Measurements from ENCODE around the gene ZDHHC14.

The ZDHHC14 gene

DNA sequence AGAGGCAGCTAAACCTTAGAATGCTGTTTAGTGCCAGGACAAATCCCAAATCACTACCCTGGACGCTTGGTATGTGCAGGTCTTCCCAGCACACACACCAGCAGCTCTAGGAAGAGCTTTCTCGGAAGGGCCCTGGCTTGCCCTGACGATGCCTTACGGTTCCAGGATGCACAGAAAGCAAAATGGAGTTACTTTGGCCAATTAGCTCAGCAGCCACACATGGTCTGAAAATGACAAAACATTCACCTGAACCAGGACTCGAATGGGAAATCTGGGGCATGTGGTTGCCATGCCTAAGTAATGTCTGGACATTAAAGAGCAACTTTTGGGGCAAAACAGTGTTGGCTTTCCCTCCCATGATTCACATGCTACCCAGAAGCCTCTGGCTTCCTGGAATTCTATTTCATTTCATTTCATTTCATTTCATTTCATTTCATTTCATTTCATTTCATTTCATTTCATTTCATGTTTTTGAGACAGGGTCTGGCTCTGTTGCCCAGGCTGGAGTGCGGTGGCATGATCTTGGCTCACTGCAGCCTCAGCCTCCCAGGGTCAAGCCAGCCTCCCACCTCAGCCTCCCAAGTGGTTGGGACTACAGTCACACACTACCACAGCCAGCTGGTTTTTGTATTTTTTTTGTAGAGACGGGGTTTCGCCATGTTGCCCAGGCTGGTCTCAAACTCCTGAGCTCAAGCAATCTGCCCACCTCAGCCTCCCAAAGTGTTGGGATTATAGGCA lies 153.3 kb downstream of the ZDHHC14 start:
- DNase-seq (ENCODE audit: low read depth), result no peak

DNA sequence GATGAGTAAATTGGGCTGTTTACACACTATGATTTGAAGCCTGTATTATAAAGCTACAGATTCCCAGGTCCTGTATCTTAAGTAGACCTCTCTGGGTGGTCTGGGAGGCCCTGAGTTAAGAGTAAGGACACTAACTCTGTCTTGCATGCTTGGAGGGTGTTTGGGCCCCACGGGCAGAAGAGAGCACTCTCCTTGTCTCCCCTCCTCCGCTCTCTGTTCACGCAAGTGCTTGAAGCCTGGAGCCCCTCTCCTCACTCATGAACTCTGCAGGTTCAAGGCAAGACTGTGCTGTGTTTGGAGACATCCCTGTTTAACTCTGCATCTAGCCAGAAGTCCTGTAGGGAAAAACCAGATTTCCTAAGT lies 154.0 kb downstream of the ZDHHC14 start:
- DNase-seq (ENCODE audit: low read depth), result no peak

DNA sequence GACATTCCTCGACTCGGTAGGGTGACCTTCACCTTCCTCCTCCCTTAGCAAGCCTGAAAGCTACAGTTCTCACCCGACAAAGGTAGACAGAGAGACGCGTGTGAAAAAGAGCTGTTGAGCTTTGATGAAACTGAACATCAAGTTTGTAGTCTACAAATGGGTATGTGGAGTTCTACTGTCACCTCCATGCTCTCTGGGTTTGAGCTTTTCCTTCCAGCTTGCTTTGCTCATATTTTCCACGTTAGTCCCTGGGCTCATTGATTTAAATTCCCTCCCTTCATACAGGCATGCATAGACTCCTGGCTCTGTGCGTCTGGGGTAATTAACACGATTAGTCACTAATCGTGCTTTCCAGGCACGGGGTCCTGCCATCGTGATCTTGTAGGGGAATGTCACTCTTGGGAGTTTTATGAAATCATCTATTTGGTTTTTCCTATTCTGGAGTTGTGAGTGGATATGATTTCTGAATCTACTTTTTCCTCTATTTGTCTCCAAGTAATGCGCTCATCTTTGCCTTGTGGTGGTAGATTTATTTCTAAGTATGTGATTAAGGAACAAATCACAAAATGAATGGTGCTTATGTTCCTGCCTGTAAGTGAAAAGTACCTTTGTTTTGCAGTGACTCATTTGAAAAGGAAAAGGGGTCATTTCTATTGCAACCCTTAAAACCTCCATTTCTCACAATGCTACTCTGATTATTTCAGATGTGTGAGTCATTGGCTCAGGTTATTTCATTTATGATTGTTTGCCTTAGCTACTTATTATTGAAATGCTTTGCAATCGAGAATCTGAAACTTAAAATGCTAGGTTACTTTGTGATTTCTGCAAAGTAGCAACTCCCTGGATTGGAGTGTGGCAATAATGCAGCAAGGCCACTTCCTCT lies 154.6 kb downstream of the ZDHHC14 start:
- peak; percentile 67 for DNase-seq (ENCODE audit: low read depth)

DNA sequence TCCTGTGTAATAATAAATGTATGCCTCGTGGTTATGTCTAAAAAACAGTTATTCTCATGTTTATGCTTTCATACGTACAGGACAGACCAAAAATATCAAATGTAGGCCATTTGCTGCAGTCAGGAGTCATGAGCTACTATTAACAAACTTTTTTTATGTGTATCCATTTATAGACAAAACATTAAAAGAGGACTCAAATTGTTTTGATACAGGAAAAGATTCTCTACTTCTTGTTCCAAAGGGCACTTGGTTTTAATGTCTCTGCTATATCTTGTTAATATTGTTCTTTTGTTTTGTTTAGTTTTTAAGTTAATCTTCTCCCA lies 155.2 kb downstream of the ZDHHC14 start:
- no peak for DNase-seq (ENCODE audit: low read depth)

DNA sequence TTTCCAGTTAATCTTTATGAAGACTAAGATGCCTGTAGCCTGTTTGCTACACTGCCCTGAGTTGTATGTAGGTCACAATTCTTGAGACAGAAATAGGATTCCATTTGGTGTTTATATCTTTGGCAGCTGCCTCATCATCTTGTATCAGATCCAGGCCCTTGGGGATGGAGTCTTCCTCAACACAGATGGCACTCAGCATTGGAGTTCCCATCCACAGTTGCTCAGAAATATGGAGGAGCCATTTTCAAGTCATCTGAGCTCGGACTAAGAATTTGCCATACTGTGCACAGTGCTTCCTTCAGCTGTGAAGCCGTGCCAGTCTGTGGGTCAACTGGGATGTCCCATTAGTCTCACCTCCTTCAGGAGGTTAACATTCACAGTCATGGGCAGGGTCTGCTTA lies 156.6 kb downstream of the ZDHHC14 start:
- DNase-seq (ENCODE audit: low read depth), result no peak

DNA sequence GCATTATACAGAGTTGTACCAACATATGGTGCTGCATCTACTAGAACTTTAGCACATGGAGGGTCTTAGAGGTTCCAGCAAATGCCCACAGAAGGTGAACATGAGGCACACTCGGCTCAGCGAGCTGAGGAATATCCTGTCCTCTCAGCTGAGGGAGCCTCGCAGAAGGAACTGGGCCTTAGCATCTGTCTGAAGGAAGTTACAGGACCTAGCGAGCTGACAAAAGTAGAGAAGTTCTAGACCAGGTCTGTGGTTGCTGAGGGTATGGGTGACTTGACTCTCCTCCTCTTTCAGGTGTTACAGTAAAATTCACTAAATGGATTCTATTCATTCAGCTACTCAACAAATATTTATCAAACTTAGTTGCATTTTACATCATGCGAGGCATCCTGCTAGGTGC lies 157.2 kb downstream of the ZDHHC14 start:
- DNase-seq (ENCODE audit: low read depth), result no peak

DNA sequence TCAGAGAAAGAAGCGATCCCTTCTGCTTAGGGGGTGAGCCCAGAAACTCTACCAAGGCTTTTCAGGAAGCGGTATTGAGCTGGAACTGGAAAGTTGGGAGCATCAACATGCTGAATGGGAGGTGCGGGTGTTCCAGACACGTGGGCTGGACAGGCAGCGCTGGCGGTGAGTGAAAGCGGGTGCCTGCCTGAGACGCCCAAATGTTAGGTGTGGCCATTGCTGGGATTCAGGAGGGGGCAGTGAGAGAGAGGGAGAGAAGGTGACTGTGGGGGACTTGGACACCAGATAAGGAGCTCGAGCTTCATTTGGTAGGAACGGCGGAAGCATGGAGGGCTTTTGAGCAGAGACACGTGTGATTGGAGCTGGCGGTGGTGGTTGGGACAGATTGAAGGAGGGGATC lies 157.7 kb downstream of the ZDHHC14 start:
- no peak for DNase-seq (ENCODE audit: low read depth)

DNA sequence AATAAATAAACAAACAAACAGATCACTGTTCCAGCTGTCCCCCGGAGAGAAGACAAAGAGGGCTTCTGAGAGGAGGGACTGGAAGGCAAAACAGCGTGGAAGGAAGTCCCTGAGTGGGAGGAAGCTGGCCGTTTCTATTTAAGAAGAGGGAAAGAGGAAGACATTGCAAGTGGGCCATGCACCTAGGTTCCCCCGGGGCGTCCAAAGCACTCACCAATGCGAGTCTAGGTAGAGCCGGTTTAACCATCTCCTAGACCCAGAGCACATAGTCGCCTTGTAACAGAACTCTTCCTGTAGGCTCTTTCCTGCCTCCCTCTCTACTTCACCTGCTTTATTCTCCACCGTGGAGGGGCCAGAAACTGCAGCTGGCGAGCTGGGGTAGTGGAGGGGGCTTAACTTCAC lies 158.4 kb downstream of the ZDHHC14 start:
- DNase-seq (ENCODE audit: low read depth), result no peak

DNA sequence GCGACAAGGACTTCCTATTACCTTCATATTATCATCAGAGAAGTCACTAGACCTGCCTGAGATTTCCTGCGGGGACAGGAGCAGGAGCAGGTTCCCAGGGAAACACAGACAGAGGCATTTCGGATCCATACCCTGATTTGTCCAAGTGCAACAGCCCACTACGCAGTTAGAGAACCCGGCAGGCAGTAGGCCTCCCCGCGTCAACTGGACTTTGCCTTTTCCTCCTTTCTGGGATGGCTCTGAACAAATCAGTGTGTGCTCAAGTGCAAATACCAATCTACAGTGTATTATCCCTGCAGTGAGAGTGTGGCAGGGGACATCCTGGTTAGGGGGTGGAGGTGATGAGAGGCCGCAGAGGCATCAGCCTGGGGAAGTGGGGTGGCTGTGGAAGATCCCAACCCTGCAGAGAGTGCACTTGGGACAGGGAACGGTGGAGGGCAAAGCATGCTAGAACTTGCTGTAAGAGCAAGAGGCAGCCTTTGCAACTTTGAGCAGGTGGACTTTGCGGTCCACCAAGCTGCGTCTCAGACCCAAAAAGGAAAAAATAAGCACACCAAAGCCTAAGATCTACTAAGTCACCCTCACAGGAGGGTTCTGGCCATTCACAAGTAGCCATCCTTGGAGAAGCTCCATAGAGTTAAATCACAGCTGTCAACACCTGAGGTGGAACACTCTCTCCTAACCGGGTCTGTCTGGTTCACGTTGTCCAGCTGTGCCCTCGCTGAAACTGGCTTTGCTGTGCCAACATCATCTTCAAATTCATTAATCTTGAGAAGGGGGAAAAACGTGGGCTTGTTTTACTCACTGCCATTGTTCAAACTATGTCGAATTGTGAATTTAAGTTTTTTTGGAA lies 159.1 kb downstream of the ZDHHC14 start:
- DNase-seq (ENCODE audit: low read depth), result no peak

DNA sequence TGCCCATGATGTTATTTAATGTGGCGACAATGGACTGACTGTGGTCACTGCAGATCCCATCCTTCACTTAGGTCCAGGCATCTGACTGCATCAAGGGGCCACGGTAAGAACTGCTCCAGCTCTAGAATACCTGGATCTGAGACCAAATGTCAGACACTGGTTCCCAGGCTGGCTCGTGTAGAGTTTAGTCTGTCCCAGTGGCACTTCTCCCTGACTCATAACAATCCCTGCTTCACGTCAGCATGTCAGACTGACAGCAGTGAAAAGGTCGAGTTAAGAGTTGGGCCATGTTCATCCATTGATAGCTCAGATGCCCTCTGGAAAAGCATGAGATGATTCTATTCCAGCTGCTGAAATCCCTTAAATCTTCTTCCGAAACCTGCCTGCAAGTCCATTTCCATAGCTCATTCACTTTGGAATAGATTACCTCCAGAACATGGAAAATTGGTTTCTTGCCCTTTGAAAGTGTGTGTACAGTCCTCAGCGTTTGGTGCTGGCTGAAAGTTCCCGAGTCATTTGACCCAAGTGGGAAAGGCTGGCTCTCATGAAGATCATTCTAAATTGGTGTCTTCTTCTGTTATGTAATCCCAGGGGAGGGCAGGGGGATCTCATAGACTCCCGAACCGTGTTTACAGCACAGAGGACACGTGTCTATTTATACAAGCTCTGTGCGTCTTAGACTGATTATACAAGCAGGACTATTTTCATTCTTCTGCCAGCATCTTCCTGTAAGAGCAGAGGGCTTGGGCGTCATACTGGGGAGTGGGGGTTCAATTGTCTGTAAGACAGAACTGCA lies 160.8 kb downstream of the ZDHHC14 start:
- DNase-seq (ENCODE audit: low read depth), result no peak

DNA sequence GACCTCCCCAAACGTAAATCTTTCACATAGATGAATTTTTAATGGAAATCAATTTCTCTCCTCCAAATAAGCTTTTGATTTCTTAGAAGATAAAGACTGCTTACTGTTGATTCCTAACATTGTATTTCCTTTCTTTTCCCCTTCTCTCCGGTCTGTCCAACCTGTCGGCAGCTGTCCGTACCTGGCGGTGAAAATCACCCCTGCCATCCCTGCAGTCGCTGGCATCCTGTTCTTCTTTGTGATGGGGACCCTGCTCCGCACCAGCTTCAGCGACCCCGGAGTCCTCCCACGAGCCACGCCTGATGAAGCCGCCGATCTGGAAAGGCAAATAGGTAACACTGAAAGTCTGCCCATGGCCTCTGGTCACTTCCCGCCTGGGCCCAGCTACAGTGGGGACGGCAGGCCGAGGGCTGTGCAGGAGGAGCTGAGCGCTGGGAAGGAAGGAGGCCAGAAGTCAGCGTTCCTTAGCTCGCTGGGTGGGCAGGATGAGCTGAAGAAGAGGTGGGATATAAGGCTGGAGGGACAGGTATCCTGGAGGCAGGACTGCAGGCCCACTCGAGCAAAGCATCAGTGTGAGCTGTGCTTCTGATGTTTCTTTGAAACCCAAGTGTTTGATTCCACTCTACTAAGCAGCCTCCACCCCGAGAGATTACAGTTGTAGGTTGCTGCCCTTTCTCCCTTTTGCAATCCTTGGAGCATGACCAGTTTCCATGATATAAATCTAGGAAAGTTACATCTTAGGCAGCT lies 161.6 kb downstream of the ZDHHC14 start:
- DNase-seq (ENCODE audit: low read depth), result no peak

DNA sequence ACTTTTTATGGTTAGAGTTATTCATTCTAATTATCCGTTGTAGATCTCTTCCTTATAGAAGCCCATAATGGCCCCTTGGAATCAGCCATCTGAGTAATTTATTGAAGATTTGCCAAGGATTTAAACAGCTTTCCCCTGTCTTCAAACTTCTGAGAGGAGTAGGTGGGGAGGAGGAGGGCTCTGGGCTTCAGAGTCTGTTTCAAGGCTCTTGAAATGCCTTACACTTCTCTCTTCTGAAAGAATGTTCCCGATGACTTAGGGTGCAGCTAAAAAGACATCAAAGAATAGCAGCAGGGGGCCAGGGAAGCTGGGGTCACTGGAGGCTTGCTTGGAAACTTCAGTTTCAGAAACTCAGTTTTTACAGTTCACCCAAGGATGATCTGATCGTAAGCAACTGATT lies 165.3 kb downstream of the ZDHHC14 start:
- DNase-seq (ENCODE audit: low read depth), result no peak

DNA sequence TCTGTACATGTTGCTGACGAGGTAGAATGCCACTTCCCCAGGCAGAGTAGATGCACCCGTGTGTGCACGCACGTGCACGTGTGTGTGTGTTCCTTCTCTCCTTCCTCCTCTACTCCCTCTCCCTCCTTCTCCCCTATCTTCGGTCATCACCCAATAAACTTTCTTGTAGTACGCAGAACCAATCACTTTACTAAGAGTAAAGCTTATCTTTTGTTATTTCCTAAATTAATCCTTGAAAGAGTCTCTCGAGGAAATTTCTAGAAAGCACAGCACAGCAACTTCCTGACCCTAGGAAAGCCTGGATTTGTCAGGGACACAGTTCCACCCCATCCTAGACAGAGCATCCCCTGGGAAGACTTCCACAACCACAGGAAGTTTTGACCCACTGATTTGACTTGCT lies 166.1 kb downstream of the ZDHHC14 start:
- DNase-seq (ENCODE audit: low read depth), result no peak

DNA sequence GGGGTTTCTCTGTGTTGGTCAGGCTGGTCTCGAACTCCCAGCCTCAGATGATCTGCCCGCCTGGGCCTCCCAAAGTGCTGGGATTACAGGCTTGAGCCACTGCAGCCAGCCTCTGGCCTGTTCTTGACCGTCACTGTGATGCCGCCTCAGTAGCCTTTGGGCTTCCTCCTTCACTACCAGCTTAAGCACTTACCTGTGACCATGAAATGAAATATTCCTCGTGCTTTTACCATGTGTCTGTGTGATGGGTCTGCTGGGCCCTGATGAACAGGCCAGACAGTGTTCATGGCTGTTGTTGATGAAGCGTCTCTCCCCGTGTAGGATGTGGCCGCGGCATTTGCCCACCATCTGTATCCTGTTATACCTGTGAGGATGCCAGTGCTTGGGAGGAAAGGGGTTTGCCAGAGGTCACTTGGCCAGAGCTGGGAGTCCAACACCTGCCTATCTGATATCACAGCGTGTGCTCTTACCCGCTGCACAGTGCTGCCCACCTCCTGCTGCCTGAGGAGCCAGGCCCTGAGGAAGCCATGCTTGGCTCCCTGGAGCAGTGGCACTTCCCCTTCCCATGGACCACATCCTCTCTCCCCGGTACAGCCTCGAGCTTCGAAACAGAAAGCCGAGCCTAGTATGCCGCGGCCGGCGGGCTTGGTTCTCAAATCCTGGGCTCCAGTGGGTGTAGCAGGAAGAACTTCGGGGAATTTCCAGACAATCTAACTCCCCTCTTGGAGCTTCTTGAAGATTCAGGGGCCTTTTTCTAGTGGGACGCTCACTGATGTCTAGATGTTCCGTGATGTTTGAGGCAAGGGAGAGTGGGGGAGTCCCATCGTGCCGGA lies 167.9 kb downstream of the ZDHHC14 start:
- no peak for DNase-seq (ENCODE audit: low read depth)

DNA sequence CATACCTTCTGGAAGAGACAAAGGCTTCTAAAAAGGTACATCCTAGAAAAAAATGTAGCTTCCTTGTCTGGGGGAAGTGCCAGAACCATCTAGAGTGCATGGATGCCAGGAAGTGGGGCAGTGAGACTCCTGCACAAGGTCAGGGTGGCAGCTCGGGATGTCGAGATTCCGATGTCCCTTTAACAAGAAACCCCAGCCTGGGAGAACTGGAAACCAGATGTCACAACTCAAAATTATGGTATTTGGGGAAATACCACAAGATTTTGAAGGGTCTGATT lies 168.4 kb downstream of the ZDHHC14 start:
- DNase-seq (ENCODE audit: low read depth), result no peak

DNA sequence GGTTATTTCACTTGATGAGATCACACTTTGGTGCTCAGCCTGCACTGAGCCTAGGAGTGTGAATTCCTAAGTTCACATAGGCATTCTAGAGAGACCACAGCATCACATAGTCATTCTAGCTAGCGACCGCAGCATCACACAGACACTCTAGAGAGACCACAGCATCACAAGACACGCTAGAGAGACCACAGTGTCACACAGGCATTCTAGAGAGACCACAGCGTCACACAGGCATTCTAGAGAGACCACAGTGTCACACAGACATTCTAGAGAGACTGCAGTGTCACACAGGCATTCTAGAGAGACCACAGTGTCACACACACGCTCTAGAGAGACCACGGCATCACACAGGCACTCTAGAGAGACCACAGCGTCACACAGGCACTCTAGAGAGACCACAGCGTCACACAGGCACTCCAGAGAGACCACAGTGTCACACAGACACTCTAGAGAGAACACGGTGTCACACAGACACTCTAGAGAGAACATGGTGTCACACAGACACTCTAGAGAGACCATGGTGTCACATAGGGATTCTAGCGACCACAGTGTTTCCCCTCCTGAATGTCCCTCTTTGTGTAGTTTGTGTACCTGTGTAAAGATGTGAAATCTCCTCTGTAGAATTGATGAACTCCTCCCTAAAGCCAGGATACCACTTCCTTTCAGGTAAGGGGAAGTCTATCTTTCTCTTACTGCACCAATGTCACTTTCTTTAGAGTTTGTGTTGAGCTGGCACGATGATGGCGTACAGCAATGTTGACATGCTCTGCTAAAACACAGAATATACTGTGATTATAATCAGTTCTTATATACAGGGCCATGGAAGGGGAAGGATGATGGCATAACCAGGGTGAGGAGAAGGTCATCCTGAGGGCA lies 169.4 kb downstream of the ZDHHC14 start:
- DNase-seq (ENCODE audit: low read depth), result no peak

DNA sequence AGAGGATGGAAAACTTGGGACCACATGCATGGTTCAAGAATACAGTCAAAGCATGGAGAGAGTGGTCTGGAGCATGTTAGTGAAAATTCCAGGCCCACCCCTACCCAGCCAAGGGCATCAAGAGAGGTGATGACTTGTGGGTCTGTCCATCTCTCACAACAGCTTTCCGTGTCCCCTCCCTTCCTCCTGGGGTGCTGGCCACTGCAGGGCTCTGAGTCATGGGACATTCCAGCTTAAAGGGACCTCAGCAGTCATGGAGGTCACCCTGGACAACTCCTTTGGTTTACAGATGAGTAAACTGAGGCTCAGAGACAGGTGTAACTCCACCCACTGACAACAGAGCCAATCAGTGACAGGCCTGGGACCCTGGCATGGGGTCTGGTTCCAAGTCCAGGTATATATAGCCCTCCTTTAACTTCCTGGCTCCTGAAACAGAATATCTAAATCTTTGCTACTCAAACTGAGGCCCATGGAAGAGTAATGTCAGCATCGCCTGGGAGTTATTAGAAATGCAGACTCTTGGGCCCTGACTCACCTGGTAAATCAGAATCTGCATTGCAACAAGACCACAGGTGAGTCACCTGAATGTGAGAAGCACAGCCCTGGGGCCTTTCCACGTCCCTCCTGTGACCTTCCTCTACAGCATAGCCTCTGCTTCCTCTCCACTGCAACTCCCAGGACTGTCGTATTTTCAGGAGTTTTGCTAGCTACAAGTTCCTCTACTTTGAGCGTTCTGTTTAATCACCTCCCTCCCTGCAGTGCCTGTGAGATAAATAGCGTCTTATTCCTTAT lies 170.2 kb downstream of the ZDHHC14 start:
- DNase-seq (ENCODE audit: low read depth), result no peak

DNA sequence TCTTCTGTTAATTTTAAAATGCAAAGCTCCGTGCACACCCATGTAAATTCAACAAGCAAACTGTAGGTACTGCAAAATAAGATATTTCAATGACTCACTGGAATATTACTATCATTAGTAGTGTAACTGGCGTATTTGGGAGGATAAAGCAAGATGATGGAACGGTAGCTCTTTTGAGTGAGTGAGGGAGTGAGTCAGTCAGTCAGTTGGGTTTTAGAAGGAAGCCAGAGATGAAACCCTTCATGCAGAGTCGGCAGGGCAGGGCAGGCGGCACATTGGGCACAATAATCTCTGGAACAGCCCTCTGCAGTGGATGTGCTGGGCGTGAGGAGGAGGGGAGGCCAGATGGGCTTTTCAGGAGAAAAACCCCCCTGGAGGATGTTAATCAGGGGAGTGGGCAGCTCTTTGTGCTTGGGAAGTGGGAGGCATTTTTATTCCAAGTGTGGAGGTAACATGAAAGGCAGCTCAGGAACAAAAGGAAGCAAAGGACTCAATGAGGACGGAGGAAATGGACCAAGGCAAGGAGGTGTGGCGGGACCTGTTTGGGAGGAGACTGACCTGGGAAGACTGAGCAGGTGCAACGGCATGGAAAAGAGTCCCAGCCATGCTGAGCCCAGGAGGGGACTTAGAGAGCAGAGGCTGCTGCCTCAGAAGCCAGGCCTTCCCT lies 171.2 kb downstream of the ZDHHC14 start:
- DNase-seq (ENCODE audit: low read depth), result no peak

Data from HS-5 (cell line).